22Rv1 (cell line): ENCODE measurements around the gene SRRT.

Experiments
- CTCF ChIP-seq: fragments of 450-650 bp; IDR thresholded peaks from 2 replicates; pipeline ENCODE4 v1.5.1; 2017; ENCODE audit warnings: mild to moderate bottlenecking
- ZFX ChIP-seq: fragments of 450-650 bp; IDR thresholded peaks from 2 replicates; pipeline ENCODE4 v1.6.1; 2017; ENCODE audit warnings: antibody characterized with exemption, borderline replicate concordance

GRCh38 chr7:100900978-100901377 is 26.1 kb downstream of the SRRT start:
- no peak for TF ChIP-seq CTCF
- TF ChIP-seq ZFX: no peak
